SK-N-SH treated with all-trans-retinoic acid at 6 μM for 48 hours (cell line): ENCODE data around the gene AARSD1.
"Not testable (repeated sequence)": the region's sequence is repeated elsewhere in the genome, so short reads cannot be mapped to it uniquely, and the experiment has no call there.

ENCODE experiments used
- ATAC-seq: fragments of 200-7000 bp; cut with Tn5 transposase; 3 replicates; pipeline ENCODE4 v1.9.1; 2020; ENCODE audit warnings: mild to moderate bottlenecking, moderate library complexity
- ARNTL ChIP-seq: fragments of 450-650 bp; formaldehyde crosslinking; IDR thresholded peaks from 2 replicates; pipeline ENCODE4 v1.5.0; 2020; ENCODE audit warnings: low read depth, mild to moderate bottlenecking, moderate library complexity, borderline replicate concordance
- BACH2 ChIP-seq: fragments of 250-450 bp; sonication (Bioruptor Pico); IDR thresholded peaks from 2 replicates; pipeline ENCODE4 v1.9.0; 2021; ENCODE audit warnings: mild to moderate bottlenecking, borderline replicate concordance
- CSDC2 ChIP-seq: fragments of 250-450 bp; sonication (Bioruptor Pico); IDR thresholded peaks from 2 replicates; pipeline ENCODE4 v1.5.0; 2020; ENCODE audit warnings: mild to moderate bottlenecking, moderate library complexity
- CSRNP3 ChIP-seq: fragments of 250-450 bp; sonication (Bioruptor Pico); IDR thresholded peaks from 2 replicates; pipeline ENCODE4 v1.5.1; 2021; ENCODE audit warnings: mild to moderate bottlenecking, moderate library complexity
- ESRRG ChIP-seq: fragments of 250-450 bp; sonication (Bioruptor Pico); IDR thresholded peaks from 2 replicates; pipeline ENCODE4 v1.6.1; 2021; ENCODE audit warnings: mild to moderate bottlenecking
- GLIS3 ChIP-seq: fragments of 250-450 bp; sonication (Bioruptor Pico); IDR thresholded peaks from 2 replicates; pipeline ENCODE4 v1.5.0; 2020; ENCODE audit warnings: mild to moderate bottlenecking, moderate library complexity
- ISL1 ChIP-seq: fragments of 250-450 bp; sonication (Bioruptor Pico); IDR thresholded peaks from 2 replicates; pipeline ENCODE4 v2.1.2; 2022; ENCODE audit warnings: mild to moderate bottlenecking, moderate library complexity
- OSR1 ChIP-seq: fragments of 250-450 bp; sonication (Bioruptor Pico); IDR thresholded peaks from 2 replicates; pipeline ENCODE4 v1.8.0; 2022; ENCODE audit warnings: moderate library complexity, mild to moderate bottlenecking, inconsistent platforms
- PATZ1 ChIP-seq: fragments of 250-450 bp; sonication (Bioruptor Pico); IDR thresholded peaks from 2 replicates; pipeline ENCODE4 v1.8.0; 2020; ENCODE audit warnings: mild to moderate bottlenecking, moderate library complexity, borderline replicate concordance
- PPARA ChIP-seq: fragments of 250-450 bp; sonication (Bioruptor Pico); IDR thresholded peaks from 2 replicates; pipeline ENCODE4 v1.5.0; 2020; ENCODE audit warnings: mild to moderate bottlenecking, borderline replicate concordance
- SNAI2 ChIP-seq: fragments of 250-450 bp; sonication (Bioruptor Pico); IDR thresholded peaks from 2 replicates; pipeline ENCODE4 v1.5.0; 2020; ENCODE audit warnings: mild to moderate bottlenecking, moderate library complexity
- TCF4 ChIP-seq: fragments of 250-450 bp; sonication (Bioruptor Pico); IDR thresholded peaks from 2 replicates; pipeline ENCODE4 v1.8.0; 2021; ENCODE audit warnings: mild to moderate bottlenecking, moderate library complexity, borderline replicate concordance
- ZFP3 ChIP-seq: fragments of 250-450 bp; sonication (Bioruptor Pico); IDR thresholded peaks from 2 replicates; pipeline ENCODE4 v1.5.0; 2020; ENCODE audit warnings: mild to moderate bottlenecking, moderate library complexity
- ZFP30 ChIP-seq: fragments of 450-650 bp; formaldehyde crosslinking; IDR thresholded peaks from 2 replicates; pipeline ENCODE4 v1.5.0; 2022; ENCODE audit warnings: mild to moderate bottlenecking, moderate library complexity
- ZNF565 ChIP-seq: fragments of 450-650 bp; formaldehyde crosslinking; conservative IDR thresholded peaks from 2 replicates; pipeline ENCODE4 v1.5.0; 2020; ENCODE audit warnings: low read depth, mild to moderate bottlenecking, moderate library complexity
- ZNF70 ChIP-seq: fragments of 450-650 bp; formaldehyde crosslinking; IDR thresholded peaks from 2 replicates; pipeline ENCODE4 v1.5.0; 2020; ENCODE audit warnings: mild to moderate bottlenecking, moderate library complexity
- TF ChIP-seq, protein P1 (sequence below): fragments of 250-450 bp; sonication (Bioruptor Pico); IDR thresholded peaks from 2 replicates; pipeline ENCODE4 v1.8.0; 2021; ENCODE audit warnings: low read depth, mild to moderate bottlenecking, moderate library complexity, borderline replicate concordance
- TF ChIP-seq, protein P2 (sequence below): fragments of 250-450 bp; sonication (Bioruptor Pico); IDR thresholded peaks from 2 replicates; pipeline ENCODE4 v1.5.0; 2020; ENCODE audit warnings: mild to moderate bottlenecking, moderate library complexity

Gene AARSD1

DNA sequence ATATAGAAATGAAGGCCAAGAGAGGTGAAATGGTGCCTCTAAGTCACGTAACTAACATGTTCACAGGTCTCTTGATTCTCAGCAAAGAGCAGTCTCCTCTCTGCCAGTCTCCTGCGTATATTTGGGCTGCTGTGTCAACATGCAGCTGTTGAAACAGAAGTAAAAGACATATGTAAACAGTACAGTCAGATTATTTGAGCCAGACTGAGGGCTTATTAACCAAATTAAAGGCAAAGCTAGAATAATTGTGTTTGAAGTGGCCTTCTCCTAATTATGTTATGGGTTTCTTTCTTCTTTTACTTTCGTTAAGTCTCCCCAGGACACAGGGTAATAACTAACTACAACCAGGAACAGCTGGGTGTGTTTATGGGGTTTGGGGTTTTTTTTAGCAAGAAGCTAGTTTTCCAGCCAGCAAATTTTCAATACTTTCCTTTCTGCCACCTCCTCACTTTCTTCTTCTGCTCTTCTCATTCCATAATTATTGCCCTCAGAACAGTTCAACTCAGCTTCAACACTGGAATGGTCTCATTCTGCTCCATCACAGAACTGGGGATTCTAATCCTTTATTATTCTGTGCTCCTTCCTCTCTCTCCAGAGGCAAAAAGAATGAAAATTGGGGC lies 45.2 kb downstream of the AARSD1 start:
- no peak for TF ChIP-seq ZNF565 (CRISPR knock-in tag)

DNA sequence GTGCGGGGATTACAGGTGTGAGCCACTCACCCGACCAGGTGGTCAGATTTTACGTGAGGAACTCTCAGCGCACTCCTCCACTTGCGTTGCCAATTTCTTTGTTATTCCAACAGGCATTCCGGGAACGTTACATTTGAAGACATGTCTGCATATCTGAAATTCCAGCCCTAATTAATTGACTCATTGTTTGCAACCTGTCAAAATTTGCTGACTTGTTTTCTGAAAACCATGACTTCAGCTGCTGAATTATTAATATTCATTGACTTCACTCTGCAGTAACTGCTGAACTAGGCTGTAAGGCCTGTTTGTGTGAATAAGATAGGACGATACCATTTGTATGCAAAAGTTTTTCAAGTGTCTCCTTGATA lies 47.0 kb downstream of the AARSD1 start:
- ATAC-seq, result no peak
- no peak for TF ChIP-seq GLIS3
- TF ChIP-seq ESRRG (CRISPR knock-in tag), result no peak
- TF ChIP-seq, protein P1, sequence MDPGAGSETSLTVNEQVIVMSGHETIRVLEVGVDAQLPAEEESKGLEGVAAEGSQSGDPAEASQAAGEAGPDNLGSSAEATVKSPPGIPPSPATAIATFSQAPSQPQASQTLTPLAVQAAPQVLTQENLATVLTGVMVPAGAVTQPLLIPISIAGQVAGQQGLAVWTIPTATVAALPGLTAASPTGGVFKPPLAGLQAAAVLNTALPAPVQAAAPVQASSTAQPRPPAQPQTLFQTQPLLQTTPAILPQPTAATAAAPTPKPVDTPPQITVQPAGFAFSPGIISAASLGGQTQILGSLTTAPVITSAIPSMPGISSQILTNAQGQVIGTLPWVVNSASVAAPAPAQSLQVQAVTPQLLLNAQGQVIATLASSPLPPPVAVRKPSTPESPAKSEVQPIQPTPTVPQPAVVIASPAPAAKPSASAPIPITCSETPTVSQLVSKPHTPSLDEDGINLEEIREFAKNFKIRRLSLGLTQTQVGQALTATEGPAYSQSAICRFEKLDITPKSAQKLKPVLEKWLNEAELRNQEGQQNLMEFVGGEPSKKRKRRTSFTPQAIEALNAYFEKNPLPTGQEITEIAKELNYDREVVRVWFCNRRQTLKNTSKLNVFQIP, result no peak
- no peak for TF ChIP-seq ZFP30 (CRISPR knock-in tag)
- no peak for TF ChIP-seq ZNF70 (CRISPR knock-in tag)
- TF ChIP-seq OSR1 (CRISPR knock-in tag), result no peak
- no peak for TF ChIP-seq ISL1 (CRISPR knock-in tag)
- TF ChIP-seq CSDC2 (CRISPR knock-in tag), result no peak
- no peak for TF ChIP-seq PPARA (CRISPR knock-in tag)
- TF ChIP-seq SNAI2 (CRISPR knock-in tag), result no peak
- TF ChIP-seq BACH2 (CRISPR knock-in tag), result no peak
- TF ChIP-seq, protein P2, sequence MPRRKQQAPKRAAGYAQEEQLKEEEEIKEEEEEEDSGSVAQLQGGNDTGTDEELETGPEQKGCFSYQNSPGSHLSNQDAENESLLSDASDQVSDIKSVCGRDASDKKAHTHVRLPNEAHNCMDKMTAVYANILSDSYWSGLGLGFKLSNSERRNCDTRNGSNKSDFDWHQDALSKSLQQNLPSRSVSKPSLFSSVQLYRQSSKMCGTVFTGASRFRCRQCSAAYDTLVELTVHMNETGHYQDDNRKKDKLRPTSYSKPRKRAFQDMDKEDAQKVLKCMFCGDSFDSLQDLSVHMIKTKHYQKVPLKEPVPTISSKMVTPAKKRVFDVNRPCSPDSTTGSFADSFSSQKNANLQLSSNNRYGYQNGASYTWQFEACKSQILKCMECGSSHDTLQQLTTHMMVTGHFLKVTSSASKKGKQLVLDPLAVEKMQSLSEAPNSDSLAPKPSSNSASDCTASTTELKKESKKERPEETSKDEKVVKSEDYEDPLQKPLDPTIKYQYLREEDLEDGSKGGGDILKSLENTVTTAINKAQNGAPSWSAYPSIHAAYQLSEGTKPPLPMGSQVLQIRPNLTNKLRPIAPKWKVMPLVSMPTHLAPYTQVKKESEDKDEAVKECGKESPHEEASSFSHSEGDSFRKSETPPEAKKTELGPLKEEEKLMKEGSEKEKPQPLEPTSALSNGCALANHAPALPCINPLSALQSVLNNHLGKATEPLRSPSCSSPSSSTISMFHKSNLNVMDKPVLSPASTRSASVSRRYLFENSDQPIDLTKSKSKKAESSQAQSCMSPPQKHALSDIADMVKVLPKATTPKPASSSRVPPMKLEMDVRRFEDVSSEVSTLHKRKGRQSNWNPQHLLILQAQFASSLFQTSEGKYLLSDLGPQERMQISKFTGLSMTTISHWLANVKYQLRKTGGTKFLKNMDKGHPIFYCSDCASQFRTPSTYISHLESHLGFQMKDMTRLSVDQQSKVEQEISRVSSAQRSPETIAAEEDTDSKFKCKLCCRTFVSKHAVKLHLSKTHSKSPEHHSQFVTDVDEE (CRISPR knock-in tag), result no peak
- TF ChIP-seq CSRNP3 (CRISPR knock-in tag), result no peak
- no peak for TF ChIP-seq ZFP3 (CRISPR knock-in tag)
- TF ChIP-seq PATZ1 (CRISPR knock-in tag), result no peak
- no peak for TF ChIP-seq ARNTL (CRISPR knock-in tag)
- TF ChIP-seq TCF4, result no peak
- TF ChIP-seq ZNF565 (CRISPR knock-in tag), result no peak

More for the DNA sequence above, 45.2 kb downstream of the AARSD1 start:
- no peak for ATAC-seq

GRCh38 chr17:42916388-42917235 lies 47.6 kb downstream of the AARSD1 start:
- not testable (repeated sequence) for ATAC-seq

DNA sequence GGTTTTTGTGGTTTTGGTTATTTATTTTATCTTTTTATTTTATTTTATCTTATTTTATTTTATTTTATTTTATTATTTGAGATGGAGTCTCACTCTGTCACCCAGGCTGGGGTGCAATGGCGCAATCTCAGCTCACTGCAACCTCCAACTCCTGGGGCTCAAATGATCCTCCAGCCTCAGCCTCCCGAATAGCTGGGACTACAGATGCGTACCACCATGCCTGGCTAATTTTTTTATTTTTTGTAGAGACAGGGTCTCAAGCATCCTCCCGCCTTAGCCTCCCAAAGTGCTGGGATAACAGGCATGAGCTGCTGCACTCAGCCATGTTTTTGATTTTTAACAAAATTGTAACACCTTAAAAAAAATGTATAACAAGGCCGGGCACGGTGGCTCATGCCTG lies 49.0 kb downstream of the AARSD1 start:
- not testable (repeated sequence) for ATAC-seq
